T-helper 1 cell (primary cell): ENCODE data around the gene PINLYP.
"Not testable (repeated sequence)": the region's sequence is repeated elsewhere in the genome, so short reads cannot be mapped to it uniquely, and the experiment has no call there.

Source experiments
- DNase-seq, 5 donors: peaks; one replicate each; pipeline ENCODE4 v3.0.0-alpha.2; 2012 to 2020

PINLYP gene

GRCh38 chr19:43584484-43584883 is 8.9 kb downstream of the PINLYP start:
- no peak for DNase-seq

- no peak for DNase-seq
These were observed 10.7 kb downstream of the PINLYP start for GRCh38 chr19:43586346-43586745.

- not testable (repeated sequence) for DNase-seq
These were observed 11.4 kb downstream of the PINLYP start for GRCh38 chr19:43587029-43587428.

GRCh38 chr19:43589277-43589676 is 13.7 kb downstream of the PINLYP start:
- no peak for DNase-seq

- no peak for DNase-seq
These were observed 14.1 kb downstream of the PINLYP start for GRCh38 chr19:43589678-43590077.

- DNase-seq: no peak
These were observed 16.5 kb downstream of the PINLYP start for GRCh38 chr19:43591904-43592772.

- no peak for DNase-seq
These were observed 17.3 kb downstream of the PINLYP start for GRCh38 chr19:43592800-43593350.

- DNase-seq: no peak
These were observed 18.6 kb downstream of the PINLYP start for GRCh38 chr19:43594081-43594697.

- peak; percentile 57 to 85 (median 60) for DNase-seq
These were observed 19.4 kb downstream of the PINLYP start for GRCh38 chr19:43594710-43595604.

GRCh38 chr19:43595605-43595998 is 20.0 kb downstream of the PINLYP start:
- DNase-seq: no peak

- DNase-seq: peak; percentile 100
These were observed 20.6 kb downstream of the PINLYP start, which contains the start of the genes IRGQ and ZNF576 for GRCh38 chr19:43595999-43596841. IRGQ (minus strand) TSS chr19:43596134; CDS start chr19:43595338, 796 bp downstream. ZNF576 (plus strand) TSS chr19:43596595; CDS start chr19:43597109, 514 bp downstream.

- no peak for DNase-seq
These were observed 21.4 kb downstream of the PINLYP start for GRCh38 chr19:43596842-43597461.

- no peak for DNase-seq
These were observed 22.3 kb downstream of the PINLYP start for GRCh38 chr19:43597876-43598275.

- no peak for DNase-seq
These were observed 23.0 kb downstream of the PINLYP start for GRCh38 chr19:43598445-43599240.

- DNase-seq: no peak
These were observed 24.2 kb downstream of the PINLYP start for GRCh38 chr19:43599635-43600295.

GRCh38 chr19:43600326-43600725 is 24.7 kb downstream of the PINLYP start:
- not testable (repeated sequence) for DNase-seq

GRCh38 chr19:43605875-43606568 is 30.4 kb downstream of the PINLYP start:
- no peak for DNase-seq

- DNase-seq: no peak
These were observed 31.1 kb downstream of the PINLYP start for GRCh38 chr19:43606569-43607229.
